Measurements from ENCODE around the gene FAM216A.

- TF ChIP-seq CTCF (IDR thresholded peaks at IDR 0.05) (no peak), POLR2A (IDR thresholded peaks at IDR 0.05) (no peak), POLR2AphosphoS5 (IDR thresholded peaks at IDR 0.05) (no peak)
Observed at GRCh38 chr12:110453569-110454296, 14.9 kb upstream of the FAM216A start.
